ENCODE results near the gene NCAM1. TPM values are rescaled to one million over a fixed set of nuclear protein-coding genes. Genes with fewer than 3 reads are reported as not detected.

NCAM1 gene
- total RNA-seq, 1 experiment from 2014 or later, result 0.22 TPM

GRCh38 chr11:113177671-113178070 lies 216.5 kb downstream of the NCAM1 start (continued):
- TF ChIP-seq YY1 (IDR thresholded peaks at IDR 0.05; ENCODE audit: extremely low read depth, insufficient replicate concordance, low read depth, low read length), result no peak

GRCh38 chr11:113178381-113179070 lies 217.3 kb downstream of the NCAM1 start:
- intact Hi-C loops (cut with micrococcal nuclease), result no loop called here
- no peak for TF ChIP-seq FOSL1 (IDR thresholded peaks at IDR 0.05; ENCODE audit: low read depth)
- TF ChIP-seq SP1 (IDR thresholded peaks at IDR 0.05; ENCODE audit: low read depth), result no peak
- no peak for TF ChIP-seq ELF1 (IDR thresholded peaks at IDR 0.05; ENCODE audit: borderline replicate concordance, low read depth)
- no peak for TF ChIP-seq SRF (IDR thresholded peaks at IDR 0.05; ENCODE audit: low read depth)
- TF ChIP-seq, protein P1, sequence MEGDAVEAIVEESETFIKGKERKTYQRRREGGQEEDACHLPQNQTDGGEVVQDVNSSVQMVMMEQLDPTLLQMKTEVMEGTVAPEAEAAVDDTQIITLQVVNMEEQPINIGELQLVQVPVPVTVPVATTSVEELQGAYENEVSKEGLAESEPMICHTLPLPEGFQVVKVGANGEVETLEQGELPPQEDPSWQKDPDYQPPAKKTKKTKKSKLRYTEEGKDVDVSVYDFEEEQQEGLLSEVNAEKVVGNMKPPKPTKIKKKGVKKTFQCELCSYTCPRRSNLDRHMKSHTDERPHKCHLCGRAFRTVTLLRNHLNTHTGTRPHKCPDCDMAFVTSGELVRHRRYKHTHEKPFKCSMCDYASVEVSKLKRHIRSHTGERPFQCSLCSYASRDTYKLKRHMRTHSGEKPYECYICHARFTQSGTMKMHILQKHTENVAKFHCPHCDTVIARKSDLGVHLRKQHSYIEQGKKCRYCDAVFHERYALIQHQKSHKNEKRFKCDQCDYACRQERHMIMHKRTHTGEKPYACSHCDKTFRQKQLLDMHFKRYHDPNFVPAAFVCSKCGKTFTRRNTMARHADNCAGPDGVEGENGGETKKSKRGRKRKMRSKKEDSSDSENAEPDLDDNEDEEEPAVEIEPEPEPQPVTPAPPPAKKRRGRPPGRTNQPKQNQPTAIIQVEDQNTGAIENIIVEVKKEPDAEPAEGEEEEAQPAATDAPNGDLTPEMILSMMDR (IDR thresholded peaks at IDR 0.05 in 2 of 3, conservative IDR thresholded peaks at IDR 0.05 in 1 of 3; ENCODE audit: borderline replicate concordance in 1 of 3, insufficient read depth in 1 of 3, low read depth in 2 of 3, low read length in 2 of 3), result no peak
- no peak for TF ChIP-seq SIN3A (IDR thresholded peaks at IDR 0.05; ENCODE audit: low read depth)
- no peak for TF ChIP-seq ATF3 (IDR thresholded peaks at IDR 0.05)
- no peak for TF ChIP-seq CEBPB (IDR thresholded peaks at IDR 0.05; ENCODE audit: low read depth)
- TF ChIP-seq EGR1 (IDR thresholded peaks at IDR 0.05; ENCODE audit: low read depth), result no peak
- no peak for TF ChIP-seq ZFX (IDR thresholded peaks at IDR 0.05)
- no peak for TF ChIP-seq YY1 (IDR thresholded peaks at IDR 0.05; ENCODE audit: extremely low read depth, insufficient replicate concordance, low read depth, low read length)
- TF ChIP-seq CBX3 (IDR thresholded peaks at IDR 0.05; ENCODE audit: low read depth), result no peak
- no peak for TF ChIP-seq RAD21 (IDR thresholded peaks at IDR 0.05; ENCODE audit: low read depth)
- no peaks in the 10 kb centered on the region for H3K9me3 ChIP-seq (ENCODE audit: control insufficient read depth in 1 of 2, insufficient read depth in 1 of 2, low read depth in 1 of 2, low read length in 2 of 2)
- H3K27me3 ChIP-seq (ENCODE audit: insufficient read depth, low read length), result peaks cover 50% of the 10 kb centered on the region
- CTCF ChIA-PET, result no interaction called here
- H3K4me2 ChIP-seq (ENCODE audit: low read length), result no peak overlapping the region
- no peak overlapping the region for H3K4me3 ChIP-seq (replicated peaks in 1 of 2; ENCODE audit: low read depth in 1 of 2, low read length in 2 of 2)
- no peaks in the 10 kb centered on the region for H3K79me2 ChIP-seq (ENCODE audit: insufficient read depth, low read length)
- POLR2A ChIA-PET, result no interaction called here
- no peak overlapping the region for H2AFZ ChIP-seq (ENCODE audit: low read depth, low read length, poor library complexity, severe bottlenecking)
- H3K9me2 ChIP-seq (ENCODE audit: insufficient read depth), result no peaks in the 10 kb centered on the region
- BruUV-seq (replicated peaks), result no TSS peak
- H3K36me3 ChIP-seq (ENCODE audit: control insufficient read depth in 1 of 2, insufficient read depth in 2 of 2, low read length in 2 of 2), result no peaks in the 10 kb centered on the region
- H3K27ac ChIP-seq (ENCODE audit: low read depth, low read length), result no peak overlapping the region
- no peaks in the 10 kb centered on the region for H3K4me1 ChIP-seq (ENCODE audit: control insufficient read depth in 1 of 2, insufficient read depth in 2 of 2, low read length in 2 of 2)
- DNase-seq (ENCODE audit: low read depth, low spot score) (no peak), ATAC-seq (no peak)
- RAD21 ChIA-PET (ENCODE audit: low non-redundant PET in 1 of 2, low total read pairs in 2 of 2, uncharacterized antibody in 2 of 2, unreplicated experiment in 2 of 2), result no interaction called here
- no peaks in the 10 kb centered on the region for H4K20me1 ChIP-seq (ENCODE audit: insufficient read depth)
- no peak overlapping the region for H3K9ac ChIP-seq (ENCODE audit: low read length)
